Measurements from ENCODE around the gene GK.

The GK gene

DNA sequence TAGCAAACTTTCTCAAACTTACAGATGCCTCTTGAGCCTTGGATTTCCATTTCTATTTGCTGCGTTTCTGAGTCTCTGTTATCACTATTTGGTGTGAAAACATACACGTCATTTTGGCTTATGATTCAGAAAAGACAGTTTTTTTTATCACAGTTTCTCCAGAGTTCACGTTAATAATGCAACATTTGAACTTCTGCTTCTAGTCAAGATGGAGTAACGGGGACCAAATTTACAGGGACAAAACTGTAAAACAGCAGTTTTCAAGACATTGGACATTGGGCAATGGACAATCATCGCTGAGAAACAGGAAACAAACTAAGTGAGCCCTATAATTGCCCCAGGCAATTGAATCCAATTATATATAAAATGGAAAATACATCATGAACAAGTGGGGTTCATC, 39.5 kb upstream of the GK start:
- Histone ChIP-seq H3K4ac (ENCODE audit: low read depth, low read length) (no peak overlapping the region), H3K23ac (ENCODE audit: low read length) (no peak overlapping the region), H3K36me3 (ENCODE audit: control insufficient read depth in 1 of 2, insufficient read depth in 2 of 2, low read length in 2 of 2) (no peaks in the 10 kb centered on the region), H3K4me3 (ENCODE audit: low read depth, low read length) (no peak overlapping the region), H3K79me1 (ENCODE audit: low read length) (no peaks in the 10 kb centered on the region), H3K79me2 (ENCODE audit: control insufficient read depth, insufficient read depth, low read length, poor library complexity) (no peaks in the 10 kb centered on the region), H2BK120ac (ENCODE audit: insufficient read depth, low read length, poor library complexity) (no peak overlapping the region), H3K4me2 (ENCODE audit: low read length) (no peak overlapping the region), H2BK12ac (ENCODE audit: low read length) (no peak overlapping the region), H3K9me3 (ENCODE audit: insufficient read depth, low read depth, low read length) (no peaks in the 10 kb centered on the region), H3K27me3 (ENCODE audit: insufficient read depth, low read length) (no peaks in the 10 kb centered on the region), H2AK5ac (ENCODE audit: low read length) (no peak overlapping the region), H3K27ac (ENCODE audit: low read depth, low read length) (no peak overlapping the region), H2BK5ac (ENCODE audit: low read depth, low read length, poor library complexity) (no peak overlapping the region), H3K14ac (ENCODE audit: low read length) (no peak overlapping the region), H4K91ac (ENCODE audit: low read depth, low read length) (no peak overlapping the region), H4K12ac (ENCODE audit: low read depth, low read length) (no peak overlapping the region), H3K9ac (ENCODE audit: low read length) (no peak overlapping the region), H4K8ac (ENCODE audit: low read depth, low read length) (no peak overlapping the region), H3K4me1 (ENCODE audit: control insufficient read depth in 1 of 2, insufficient read depth in 2 of 2, low read length in 2 of 2) (peaks cover 3 to 4% of the 10 kb centered on the region in 2 experiments), H2AFZ (ENCODE audit: insufficient read depth, low read length, poor library complexity) (no peak overlapping the region), H3K18ac (ENCODE audit: low read length) (no peak overlapping the region)
- DNase-seq = peak in 1 of 2 donors; percentile 29
- WGBS (ENCODE audit: extremely low coverage, insufficient coverage, insufficient read length) = no CpG with 5 or more reads among the region's 5 CpGs

DNA sequence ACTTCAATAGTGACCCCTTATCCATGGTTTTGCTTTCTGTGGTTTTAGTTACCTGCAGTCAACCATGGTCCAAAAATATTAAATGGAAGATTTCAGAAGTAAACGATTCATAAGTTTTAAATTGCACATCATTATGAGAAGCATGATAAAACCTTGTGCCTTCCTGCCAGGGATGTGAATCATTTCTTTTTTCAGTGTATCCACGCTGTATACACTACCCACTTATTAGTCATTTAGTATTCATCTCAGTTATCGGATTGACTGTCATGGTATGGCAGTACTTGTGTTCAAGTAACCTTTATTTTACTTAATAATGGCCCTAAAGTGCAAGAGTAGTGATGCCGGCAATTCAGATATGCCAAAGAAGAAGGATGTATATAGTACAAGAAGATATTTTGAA, 38.0 kb upstream of the GK start:
- Histone ChIP-seq H3K4ac (ENCODE audit: low read depth, low read length) (no peak overlapping the region), H3K79me2 (ENCODE audit: control insufficient read depth, insufficient read depth, low read length, poor library complexity) (no peaks in the 10 kb centered on the region), H3K18ac (ENCODE audit: low read length) (no peak overlapping the region), H3K4me2 (ENCODE audit: low read length) (no peak overlapping the region), H3K27me3 (ENCODE audit: insufficient read depth, low read length) (no peaks in the 10 kb centered on the region), H3K79me1 (ENCODE audit: low read length) (no peaks in the 10 kb centered on the region), H3K4me3 (ENCODE audit: low read depth, low read length) (no peak overlapping the region), H2BK12ac (ENCODE audit: low read length) (no peak overlapping the region), H3K9ac (ENCODE audit: low read length) (no peak overlapping the region), H4K91ac (ENCODE audit: low read depth, low read length) (no peak overlapping the region), H3K9me3 (ENCODE audit: insufficient read depth, low read depth, low read length) (no peaks in the 10 kb centered on the region), H3K23ac (ENCODE audit: low read length) (no peak overlapping the region), H2BK120ac (ENCODE audit: insufficient read depth, low read length, poor library complexity) (no peak overlapping the region), H2BK5ac (ENCODE audit: low read depth, low read length, poor library complexity) (no peak overlapping the region), H3K36me3 (ENCODE audit: control insufficient read depth in 1 of 2, insufficient read depth in 2 of 2, low read length in 2 of 2) (no peaks in the 10 kb centered on the region), H3K4me1 (ENCODE audit: control insufficient read depth in 1 of 2, insufficient read depth in 2 of 2, low read length in 2 of 2) (peaks cover 3 to 4% of the 10 kb centered on the region in 2 experiments), H2AFZ (ENCODE audit: insufficient read depth, low read length, poor library complexity) (no peak overlapping the region), H4K12ac (ENCODE audit: low read depth, low read length) (no peak overlapping the region), H3K14ac (ENCODE audit: low read length) (no peak overlapping the region), H4K8ac (ENCODE audit: low read depth, low read length) (no peak overlapping the region), H2AK5ac (ENCODE audit: low read length) (no peak overlapping the region), H3K27ac (ENCODE audit: low read depth, low read length) (no peak overlapping the region)
- WGBS (ENCODE audit: extremely low coverage, insufficient coverage, insufficient read length) = no CpG with 5 or more reads among the region's 4 CpGs
- DNase-seq = no peak

DNA sequence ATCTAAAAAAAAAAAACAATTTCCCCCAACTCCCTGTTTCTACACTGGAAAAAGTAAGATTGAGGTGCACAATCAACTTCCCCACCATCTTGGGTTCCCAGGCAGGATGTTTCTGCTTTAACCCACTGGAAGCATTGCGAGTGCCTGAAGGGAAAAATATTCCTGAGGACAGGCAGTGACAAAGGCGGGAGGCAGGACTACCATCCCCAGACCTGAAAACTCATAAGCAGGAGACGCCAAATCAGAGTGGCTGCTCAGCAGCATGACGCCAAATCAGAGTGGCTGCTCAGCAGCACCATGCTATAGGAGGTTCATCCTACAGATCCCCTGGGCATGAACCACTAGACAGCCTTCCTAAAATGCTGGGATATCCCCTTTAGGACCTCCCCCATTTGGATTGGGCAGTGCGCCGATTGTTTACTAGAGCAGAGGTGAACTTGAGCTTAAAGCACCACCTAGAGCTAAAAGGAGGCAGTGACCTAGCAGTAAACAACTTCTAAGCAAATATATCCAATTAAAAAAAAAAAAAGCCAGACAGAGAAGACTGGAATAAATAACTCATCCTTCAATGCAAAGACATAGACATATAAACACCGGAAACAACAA, 35.0 kb upstream of the GK start:
- H3K27ac ChIP-seq (ENCODE audit: low read depth, low read length) = no peak overlapping the region
- H3K36me3 ChIP-seq (ENCODE audit: control insufficient read depth in 1 of 2, insufficient read depth in 2 of 2, low read length in 2 of 2) = peaks cover 0 to 2% of the 10 kb centered on the region in 2 experiments
- H4K12ac ChIP-seq (ENCODE audit: low read depth, low read length) = no peak overlapping the region
- H2BK120ac ChIP-seq (ENCODE audit: insufficient read depth, low read length, poor library complexity) = no peak overlapping the region
- H3K18ac ChIP-seq (ENCODE audit: low read length) = no peak overlapping the region
- H3K79me2 ChIP-seq (ENCODE audit: control insufficient read depth, insufficient read depth, low read length, poor library complexity) = no peaks in the 10 kb centered on the region
- no peak overlapping the region for H3K4me3 ChIP-seq (ENCODE audit: low read depth, low read length)
- no peak overlapping the region for H3K4me2 ChIP-seq (ENCODE audit: low read length)
- no peak overlapping the region for H3K14ac ChIP-seq (ENCODE audit: low read length)
- peak overlapping the region; percentile 21 for H2BK5ac ChIP-seq (ENCODE audit: low read depth, low read length, poor library complexity)
- H3K23ac ChIP-seq (ENCODE audit: low read length) = no peak overlapping the region
- no peaks in the 10 kb centered on the region for H3K9me3 ChIP-seq (ENCODE audit: insufficient read depth, low read depth, low read length)
- peak overlapping the region; percentile 2 for H4K8ac ChIP-seq (ENCODE audit: low read depth, low read length)
- H2BK12ac ChIP-seq (ENCODE audit: low read length) = peak overlapping the region; percentile 40
- H4K91ac ChIP-seq (ENCODE audit: low read depth, low read length) = no peak overlapping the region
- H3K9ac ChIP-seq (ENCODE audit: low read length) = no peak overlapping the region
- DNase-seq = no peak
- peaks cover 3 to 4% of the 10 kb centered on the region in 2 experiments for H3K4me1 ChIP-seq (ENCODE audit: control insufficient read depth in 1 of 2, insufficient read depth in 2 of 2, low read length in 2 of 2)
- H3K79me1 ChIP-seq (ENCODE audit: low read length) = no peaks in the 10 kb centered on the region
- H2AFZ ChIP-seq (ENCODE audit: insufficient read depth, low read length, poor library complexity) = no peak overlapping the region
- H3K27me3 ChIP-seq (ENCODE audit: insufficient read depth, low read length) = no peaks in the 10 kb centered on the region
- WGBS (ENCODE audit: extremely low coverage, insufficient coverage, insufficient read length) = no CpG with 5 or more reads among the region's 7 CpGs
- no peak overlapping the region for H2AK5ac ChIP-seq (ENCODE audit: low read length)
- no peak overlapping the region for H3K4ac ChIP-seq (ENCODE audit: low read depth, low read length)

- Histone ChIP-seq H3K79me2 (ENCODE audit: control insufficient read depth, insufficient read depth, low read length, poor library complexity) (no peaks in the 10 kb centered on the region), H3K27me3 (ENCODE audit: insufficient read depth, low read length) (no peaks in the 10 kb centered on the region), H3K4me3 (ENCODE audit: low read depth, low read length) (no peak overlapping the region), H3K36me3 (ENCODE audit: control insufficient read depth in 1 of 2, insufficient read depth in 2 of 2, low read length in 2 of 2) (peaks cover 0 to 2% of the 10 kb centered on the region in 2 experiments), H3K14ac (ENCODE audit: low read length) (no peak overlapping the region), H3K79me1 (ENCODE audit: low read length) (no peaks in the 10 kb centered on the region), H3K23ac (ENCODE audit: low read length) (no peak overlapping the region), H4K8ac (ENCODE audit: low read depth, low read length) (no peak overlapping the region), H3K9ac (ENCODE audit: low read length) (no peak overlapping the region), H4K91ac (ENCODE audit: low read depth, low read length) (no peak overlapping the region), H2BK5ac (ENCODE audit: low read depth, low read length, poor library complexity) (no peak overlapping the region), H3K4me1 (ENCODE audit: control insufficient read depth in 1 of 2, insufficient read depth in 2 of 2, low read length in 2 of 2) (peaks cover 3 to 4% of the 10 kb centered on the region in 2 experiments), H2AK5ac (ENCODE audit: low read length) (no peak overlapping the region), H2BK12ac (ENCODE audit: low read length) (no peak overlapping the region), H3K4me2 (ENCODE audit: low read length) (no peak overlapping the region), H4K12ac (ENCODE audit: low read depth, low read length) (no peak overlapping the region), H3K27ac (ENCODE audit: low read depth, low read length) (no peak overlapping the region), H3K9me3 (ENCODE audit: insufficient read depth, low read depth, low read length) (no peaks in the 10 kb centered on the region), H3K18ac (ENCODE audit: low read length) (no peak overlapping the region), H3K4ac (ENCODE audit: low read depth, low read length) (no peak overlapping the region), H2BK120ac (ENCODE audit: insufficient read depth, low read length, poor library complexity) (no peak overlapping the region), H2AFZ (ENCODE audit: insufficient read depth, low read length, poor library complexity) (no peak overlapping the region)
- no peak for DNase-seq
- no CpG with 5 or more reads among the region's 3 CpGs for WGBS (ENCODE audit: extremely low coverage, insufficient coverage, insufficient read length)
Measured at GRCh38 chrX:30620125-30620524, 33.1 kb upstream of the GK start.
